NCI-H345 treated with DMSO at 0.1 percent for 48 hours (cell line): ENCODE measurements around the gene CENPN.

Source experiments
- DNase-seq: peaks from one replicate; lab custom pipeline; 2025; ENCODE audit not compliant: unreplicated experiment; lab: John Stamatoyannopoulos, UW

The CENPN gene

GRCh38 chr16:80990978-80991377 is 16.0 kb upstream of the CENPN start:
- no peak for DNase-seq

GRCh38 chr16:80991792-80992430 is 15.1 kb upstream of the CENPN start:
- DNase-seq, result no peak

GRCh38 chr16:80992676-80993293 is 14.2 kb upstream of the CENPN start:
- DNase-seq, result no peak

- no peak for DNase-seq
Measured at GRCh38 chr16:80993307-80993706, 13.7 kb upstream of the CENPN start.

GRCh38 chr16:80993834-80994233 is 13.2 kb upstream of the CENPN start:
- no peak for DNase-seq

GRCh38 chr16:80994451-80994850 is 12.6 kb upstream of the CENPN start:
- DNase-seq, result no peak

- DNase-seq, result no peak
Measured at GRCh38 chr16:80996688-80997138, 10.3 kb upstream of the CENPN start.

- DNase-seq, result no peak
Measured at GRCh38 chr16:80997139-80997798, 9.7 kb upstream of the CENPN start.

GRCh38 chr16:80997964-80998620 is 8.9 kb upstream of the CENPN start:
- no peak for DNase-seq

- DNase-seq, result no peak
Measured at GRCh38 chr16:81000873-81001272, 6.1 kb upstream of the CENPN start.

- no peak for DNase-seq
Measured at GRCh38 chr16:81001330-81001729, 5.7 kb upstream of the CENPN start.

GRCh38 chr16:81003064-81003463 is 4.0 kb upstream of the CENPN start:
- DNase-seq, result no peak

GRCh38 chr16:81003610-81004460 is 3.2 kb upstream of the CENPN start:
- no peak for DNase-seq

- no peak for DNase-seq
Measured at GRCh38 chr16:81004646-81005353, 2.2 kb upstream of the CENPN start.

GRCh38 chr16:81005610-81006161 is 1.3 kb upstream of the CENPN start:
- DNase-seq, result no peak

- DNase-seq, result peak; percentile 16
Measured at GRCh38 chr16:81006211-81006812, 702 bp upstream of the CENPN start.

GRCh38 chr16:81008505-81008789 is 1.4 kb downstream of the CENPN start:
- no peak for DNase-seq

GRCh38 chr16:81012974-81013373 is 6.0 kb downstream of the CENPN start:
- DNase-seq, result no peak

- DNase-seq, result no peak
Measured at GRCh38 chr16:81014672-81015071, 7.7 kb downstream of the CENPN start.

GRCh38 chr16:81018496-81018895 is 11.5 kb downstream of the CENPN start:
- DNase-seq, result no peak
